Epithelial cell of proximal tubule (primary cell): ENCODE results near the gene NCSTN. TPM values are rescaled to one million over a fixed set of nuclear protein-coding genes. Genes with fewer than 3 reads are reported as not detected.

ENCODE experiments used
- DNase-seq: peaks from one replicate; pipeline ENCODE4 v3.0.0-alpha.2; 2011; ENCODE audit warnings: low read depth
- H3K4me3 ChIP-seq: 2 replicates; pipeline ENCODE4 v1.5.1; 2011; ENCODE audit warnings: low read depth, mild to moderate bottlenecking, low read length
- total RNA-seq: library from RNA; depleted of rRNA; stranded (reverse); fragments of >200 nt; gene quantifications from 2 replicates; pipeline ENCODE4 v1.2.3, GENCODE V29; 2015
- TF ChIP-seq, protein P1 (sequence below): conservative IDR thresholded peaks from 2 replicates; pipeline ENCODE4 v1.5.1; 2012; ENCODE audit warnings: low read depth, mild to moderate bottlenecking, low read length

Gene NCSTN
- total RNA-seq, 1 donor from 2014 or later, result 55.7 TPM

GRCh38 chr1:160400223-160400645, 57.1 kb downstream of the NCSTN start, which contains the start of gene VANGL2:
VANGL2 (plus strand) TSS chr1:160400564; CDS start chr1:160415838, 15,274 bp downstream.
- TF ChIP-seq, protein P1, sequence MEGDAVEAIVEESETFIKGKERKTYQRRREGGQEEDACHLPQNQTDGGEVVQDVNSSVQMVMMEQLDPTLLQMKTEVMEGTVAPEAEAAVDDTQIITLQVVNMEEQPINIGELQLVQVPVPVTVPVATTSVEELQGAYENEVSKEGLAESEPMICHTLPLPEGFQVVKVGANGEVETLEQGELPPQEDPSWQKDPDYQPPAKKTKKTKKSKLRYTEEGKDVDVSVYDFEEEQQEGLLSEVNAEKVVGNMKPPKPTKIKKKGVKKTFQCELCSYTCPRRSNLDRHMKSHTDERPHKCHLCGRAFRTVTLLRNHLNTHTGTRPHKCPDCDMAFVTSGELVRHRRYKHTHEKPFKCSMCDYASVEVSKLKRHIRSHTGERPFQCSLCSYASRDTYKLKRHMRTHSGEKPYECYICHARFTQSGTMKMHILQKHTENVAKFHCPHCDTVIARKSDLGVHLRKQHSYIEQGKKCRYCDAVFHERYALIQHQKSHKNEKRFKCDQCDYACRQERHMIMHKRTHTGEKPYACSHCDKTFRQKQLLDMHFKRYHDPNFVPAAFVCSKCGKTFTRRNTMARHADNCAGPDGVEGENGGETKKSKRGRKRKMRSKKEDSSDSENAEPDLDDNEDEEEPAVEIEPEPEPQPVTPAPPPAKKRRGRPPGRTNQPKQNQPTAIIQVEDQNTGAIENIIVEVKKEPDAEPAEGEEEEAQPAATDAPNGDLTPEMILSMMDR, result no peak
- no peak for DNase-seq
- H3K4me3 ChIP-seq, result peak within 1 kb of the TSS; percentile 69

GRCh38 chr1:160400646-160401486, 57.7 kb downstream of the NCSTN start:
- TF ChIP-seq, protein P1, result no peak
- DNase-seq, result no peak
- H3K4me3 ChIP-seq, result peak overlapping the region; percentile 69

DNA sequence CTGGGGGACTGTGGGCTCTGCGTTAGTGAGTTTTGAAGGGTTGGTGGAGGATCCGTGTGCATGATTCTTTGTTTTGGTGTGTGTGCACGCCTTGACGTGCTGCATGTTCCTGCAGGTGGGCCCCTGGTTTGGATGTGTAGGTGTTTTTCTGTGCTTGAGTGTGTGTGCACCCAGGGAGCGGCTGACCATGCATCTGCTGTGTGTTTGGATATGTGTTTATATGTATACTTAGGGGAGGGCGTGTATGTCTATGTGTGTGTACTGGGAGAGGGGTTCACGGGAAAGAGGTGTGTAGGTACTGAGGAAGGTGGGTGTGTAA, 58.3 kb downstream of the NCSTN start:
- TF ChIP-seq, protein P1, result no peak
- DNase-seq, result no peak
- H3K4me3 ChIP-seq, result peak overlapping the region; percentile 69

DNA sequence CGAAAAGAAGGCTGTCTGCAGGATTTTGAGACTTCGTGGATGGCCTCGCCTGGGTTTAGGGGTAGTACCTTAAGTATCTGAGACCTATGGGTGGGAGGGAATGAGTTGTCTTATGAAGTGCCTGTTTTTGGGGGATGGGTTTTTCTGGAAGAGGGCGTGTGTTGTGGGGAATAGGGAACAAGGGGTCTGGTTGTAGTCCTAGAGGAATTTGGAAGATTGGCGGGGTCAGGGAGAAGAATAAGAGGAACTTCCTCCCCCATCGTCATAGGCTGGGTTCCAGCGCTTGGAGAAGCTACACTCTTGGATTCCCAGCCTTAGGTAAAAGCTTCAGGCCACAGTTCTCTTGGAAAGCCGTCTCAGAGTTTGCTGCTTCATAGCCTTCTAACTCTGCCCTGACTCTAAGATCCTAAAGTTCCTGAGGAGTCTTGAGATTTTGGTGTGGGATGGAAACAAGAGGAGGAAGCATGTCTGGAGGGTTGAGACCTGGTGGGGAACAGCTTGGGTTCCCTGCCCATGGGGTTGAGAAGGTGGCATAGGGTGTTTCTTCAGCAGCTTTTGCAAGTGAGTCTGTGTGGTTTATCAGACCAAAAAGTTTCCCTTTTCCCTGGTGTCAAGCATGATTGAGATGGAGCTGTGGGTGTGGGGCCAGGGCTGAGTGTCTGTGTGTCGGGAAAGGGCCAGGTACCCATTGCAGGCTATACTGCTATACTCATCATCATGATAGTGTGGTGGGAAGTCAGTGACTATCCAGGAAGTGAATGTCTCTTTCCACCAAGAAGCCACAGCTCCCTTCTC, 59.0 kb downstream of the NCSTN start:
- DNase-seq, result no peak
- TF ChIP-seq, protein P1, result no peak
- H3K4me3 ChIP-seq, result no peak overlapping the region

DNA sequence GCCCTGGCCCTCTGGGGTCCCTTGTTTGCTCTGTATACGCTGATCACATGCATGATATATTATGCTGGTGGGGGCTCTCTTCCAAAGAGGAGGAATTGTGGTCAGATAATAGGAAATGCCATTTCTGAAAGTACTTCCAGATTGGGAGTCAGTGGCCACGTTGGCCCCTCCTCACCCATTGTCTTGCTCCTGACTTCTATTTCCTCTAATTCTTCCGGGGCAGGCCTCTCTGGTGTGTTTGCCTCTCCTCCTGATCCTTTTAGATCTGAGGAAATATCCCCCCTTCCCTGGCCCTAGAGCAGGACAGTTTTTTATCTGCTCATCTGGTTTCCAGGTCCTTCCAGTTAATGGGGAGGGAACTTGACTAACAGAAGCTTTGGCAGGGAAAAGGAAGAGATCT, 60.1 kb downstream of the NCSTN start:
- no peak for DNase-seq
- no peak overlapping the region for H3K4me3 ChIP-seq
- TF ChIP-seq, protein P1, result no peak

DNA sequence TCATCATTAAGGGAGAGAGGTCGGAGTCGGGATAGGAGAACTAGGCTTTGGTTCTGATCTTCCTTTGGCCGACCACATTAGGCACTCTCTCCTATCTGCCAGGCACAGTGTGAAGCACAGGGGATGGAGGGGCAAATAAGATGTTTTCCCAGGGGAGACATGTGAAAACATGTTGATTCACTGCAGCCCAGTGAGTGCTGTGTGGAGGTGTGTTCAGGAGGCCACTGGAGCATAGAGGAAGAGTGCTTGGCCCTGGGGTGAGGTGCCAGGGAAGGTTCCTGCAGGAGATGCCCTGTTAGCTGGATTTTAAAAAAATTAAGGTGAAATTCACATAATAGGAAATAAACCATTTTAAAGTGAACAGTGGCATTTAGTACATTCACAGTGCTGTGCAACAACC, 60.9 kb downstream of the NCSTN start:
- H3K4me3 ChIP-seq, result no peak overlapping the region
- TF ChIP-seq, protein P1, result no peak
- DNase-seq, result no peak
